RWPE2 (cell line): ENCODE measurements around the gene S1PR5.

Experiments
- ATAC-seq: fragments of 200-7000 bp; cut with Tn5 transposase; 3 replicates; pipeline ENCODE4 v1.9.1; 2021; ENCODE audit warnings: low read depth
- DNase-seq: peaks from one replicate; pipeline ENCODE4 v3.0.0-alpha.2; 2020; ENCODE audit warnings: low spot score
- H3K27ac ChIP-seq: fragments of 450-650 bp; 2 replicates; pipeline ENCODE4 v1.5.1; 2017; ENCODE audit warnings: mild to moderate bottlenecking; ENCODE audit not compliant: poor library complexity, severe bottlenecking
- H3K27me3 ChIP-seq: fragments of 250-450 bp; sonication (Bioruptor Pico); 2 replicates; pipeline ENCODE4 v1.5.1; 2021; ENCODE audit warnings: mild to moderate bottlenecking, moderate library complexity; ENCODE audit not compliant: insufficient read depth, poor library complexity, severe bottlenecking
- H3K36me3 ChIP-seq: fragments of 250-450 bp; sonication (Bioruptor Pico); 2 replicates; pipeline ENCODE4 v1.5.1; 2020; ENCODE audit warnings: low read depth, mild to moderate bottlenecking, moderate library complexity
- H3K4me1 ChIP-seq: fragments of 250-450 bp; sonication (Bioruptor Pico); 2 replicates; pipeline ENCODE4 v1.5.1; 2021; ENCODE audit warnings: mild to moderate bottlenecking, moderate library complexity; ENCODE audit not compliant: insufficient read depth, poor library complexity, severe bottlenecking
- H3K4me3 ChIP-seq: fragments of 250-450 bp; sonication (Bioruptor Pico); 2 replicates; pipeline ENCODE4 v1.5.1; 2021; ENCODE audit warnings: mild to moderate bottlenecking, moderate library complexity; ENCODE audit not compliant: severe bottlenecking
- H3K9me3 ChIP-seq: fragments of 250-450 bp; sonication (Bioruptor Pico); 2 replicates; pipeline ENCODE4 v1.5.1; 2021; ENCODE audit warnings: mild to moderate bottlenecking, moderate library complexity; ENCODE audit not compliant: severe bottlenecking
- TF ChIP-seq, protein P1 (sequence below): fragments of 450-650 bp; IDR thresholded peaks from one replicate; pipeline ENCODE4 v1.5.1; 2017; ENCODE audit warnings: mild to moderate bottlenecking, moderate library complexity; ENCODE audit not compliant: poor library complexity, severe bottlenecking

Gene S1PR5

DNA sequence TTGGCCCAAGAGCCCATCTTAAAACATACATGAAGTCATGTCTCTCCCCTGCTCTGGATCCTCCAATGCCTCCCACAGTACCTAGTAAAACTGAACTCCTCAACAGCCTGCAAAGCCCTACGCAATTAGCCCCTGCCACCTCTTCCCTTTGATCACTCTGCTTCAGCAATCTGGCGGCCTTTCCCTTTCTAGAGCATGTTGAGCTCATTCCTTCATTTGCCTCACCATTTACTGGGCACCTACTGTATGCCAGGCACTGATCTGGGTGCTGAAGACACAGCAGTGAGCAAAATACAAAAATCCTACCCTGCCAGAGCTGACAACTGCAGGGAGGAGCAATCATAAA, 17.0 kb downstream of the S1PR5 start:
- peaks cover 5% of the 10 kb centered on the region for H3K4me1 ChIP-seq
- no peak overlapping the region for H3K27ac ChIP-seq
- no peak overlapping the region for H3K4me3 ChIP-seq
- TF ChIP-seq, protein P1, sequence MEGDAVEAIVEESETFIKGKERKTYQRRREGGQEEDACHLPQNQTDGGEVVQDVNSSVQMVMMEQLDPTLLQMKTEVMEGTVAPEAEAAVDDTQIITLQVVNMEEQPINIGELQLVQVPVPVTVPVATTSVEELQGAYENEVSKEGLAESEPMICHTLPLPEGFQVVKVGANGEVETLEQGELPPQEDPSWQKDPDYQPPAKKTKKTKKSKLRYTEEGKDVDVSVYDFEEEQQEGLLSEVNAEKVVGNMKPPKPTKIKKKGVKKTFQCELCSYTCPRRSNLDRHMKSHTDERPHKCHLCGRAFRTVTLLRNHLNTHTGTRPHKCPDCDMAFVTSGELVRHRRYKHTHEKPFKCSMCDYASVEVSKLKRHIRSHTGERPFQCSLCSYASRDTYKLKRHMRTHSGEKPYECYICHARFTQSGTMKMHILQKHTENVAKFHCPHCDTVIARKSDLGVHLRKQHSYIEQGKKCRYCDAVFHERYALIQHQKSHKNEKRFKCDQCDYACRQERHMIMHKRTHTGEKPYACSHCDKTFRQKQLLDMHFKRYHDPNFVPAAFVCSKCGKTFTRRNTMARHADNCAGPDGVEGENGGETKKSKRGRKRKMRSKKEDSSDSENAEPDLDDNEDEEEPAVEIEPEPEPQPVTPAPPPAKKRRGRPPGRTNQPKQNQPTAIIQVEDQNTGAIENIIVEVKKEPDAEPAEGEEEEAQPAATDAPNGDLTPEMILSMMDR, result no peak
- peaks cover 40% of the 10 kb centered on the region for H3K36me3 ChIP-seq
- H3K9me3 ChIP-seq, result no peaks in the 10 kb centered on the region
- DNase-seq, result no peak
- no peak for ATAC-seq
- no peaks in the 10 kb centered on the region for H3K27me3 ChIP-seq

DNA sequence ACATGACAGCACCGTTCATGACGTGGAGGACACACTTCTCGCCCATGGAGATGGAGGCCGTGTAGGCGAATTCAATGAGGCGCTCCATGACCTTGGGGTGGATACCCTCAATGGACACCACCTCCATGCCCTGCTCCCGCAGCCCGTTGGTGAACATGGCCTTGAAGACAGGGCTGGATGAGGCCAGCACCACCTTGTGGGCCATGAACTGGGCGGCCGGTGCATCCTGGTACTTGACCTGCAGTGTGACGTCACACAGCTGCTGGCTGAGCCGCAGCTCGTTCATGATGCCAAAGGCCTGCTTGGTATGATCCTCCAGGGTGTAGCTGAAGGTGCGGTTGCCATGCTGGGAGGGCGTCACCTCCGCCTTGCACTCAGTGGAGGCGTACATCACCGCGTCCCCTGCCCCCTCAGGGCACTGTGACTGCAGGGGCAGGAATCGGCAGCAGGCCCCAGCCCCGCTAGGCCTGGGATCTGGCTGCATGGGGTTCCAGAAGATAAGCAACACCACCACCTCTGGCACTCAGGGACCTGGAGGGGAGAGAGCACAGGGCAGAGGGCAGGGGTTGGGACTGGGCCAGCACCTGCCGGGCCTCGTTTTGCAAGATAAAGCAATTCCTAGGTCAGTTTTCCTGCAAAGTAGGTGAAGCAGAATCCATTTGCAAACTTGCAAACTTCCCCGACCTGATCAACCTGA, 17.5 kb downstream of the S1PR5 start:
- no peaks in the 10 kb centered on the region for H3K27me3 ChIP-seq
- H3K27ac ChIP-seq, result no peak overlapping the region
- no peaks in the 10 kb centered on the region for H3K9me3 ChIP-seq
- peaks cover 43% of the 10 kb centered on the region for H3K36me3 ChIP-seq
- ATAC-seq, result no peak
- DNase-seq, result no peak
- TF ChIP-seq, protein P1, result no peak
- peaks cover 5% of the 10 kb centered on the region for H3K4me1 ChIP-seq
- H3K4me3 ChIP-seq, result no peak overlapping the region

DNA sequence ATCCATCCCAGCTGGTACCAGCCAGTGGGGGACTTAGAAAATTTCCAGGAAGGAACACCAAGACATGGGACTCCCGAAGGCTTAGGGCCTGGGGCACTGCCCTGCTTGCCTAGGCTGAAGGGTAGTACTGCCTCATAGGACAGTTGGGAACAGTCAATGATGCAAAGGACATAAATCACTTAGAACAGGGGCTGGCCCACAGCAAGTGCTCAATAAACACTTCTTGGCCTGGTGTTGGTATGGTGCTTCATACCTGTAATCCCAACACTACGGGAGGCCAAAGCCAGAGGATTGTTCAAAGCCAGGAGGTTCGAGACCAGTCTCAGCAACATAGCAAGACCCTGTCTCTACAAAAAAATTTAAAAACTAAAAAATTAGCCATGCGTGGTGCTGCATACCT, 19.9 kb downstream of the S1PR5 start:
- no peak overlapping the region for H3K4me3 ChIP-seq
- peaks cover 5% of the 10 kb centered on the region for H3K4me1 ChIP-seq
- H3K36me3 ChIP-seq, result peaks cover 49% of the 10 kb centered on the region
- DNase-seq, result no peak
- ATAC-seq, result no peak
- TF ChIP-seq, protein P1, result no peak
- no peak overlapping the region for H3K27ac ChIP-seq
- no peaks in the 10 kb centered on the region for H3K27me3 ChIP-seq
- no peaks in the 10 kb centered on the region for H3K9me3 ChIP-seq

DNA sequence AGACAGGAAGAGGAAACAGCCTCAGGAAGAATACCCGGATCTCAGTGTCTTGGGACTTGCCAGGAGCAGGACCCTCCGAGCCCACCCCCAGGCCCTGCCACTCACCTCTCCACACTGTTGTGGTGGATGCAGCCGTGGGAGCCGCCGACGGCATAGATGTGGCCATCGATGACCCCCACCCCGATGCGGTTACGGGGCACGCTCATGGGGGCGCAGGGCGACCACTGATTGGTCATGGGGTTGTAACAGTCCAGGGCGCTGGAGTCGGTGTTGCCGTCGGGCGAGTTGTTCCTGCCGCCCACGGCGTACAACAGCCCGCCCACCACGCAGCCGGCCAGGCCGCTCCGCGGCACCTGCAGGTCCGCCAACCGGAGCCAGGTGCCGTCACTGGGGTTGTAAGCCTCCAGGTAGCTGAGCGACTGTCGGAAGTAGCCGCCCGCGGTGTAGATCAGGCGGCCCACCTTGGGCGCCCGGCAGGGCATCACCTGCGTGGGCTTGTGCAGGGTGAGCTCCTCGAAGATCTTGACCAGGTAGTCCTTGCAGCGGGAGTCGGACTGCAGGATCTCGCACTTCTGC, 25.7 kb downstream of the S1PR5 start:
- H3K36me3 ChIP-seq, result peaks cover 65% of the 10 kb centered on the region
- no peak for ATAC-seq
- H3K27me3 ChIP-seq, result no peaks in the 10 kb centered on the region
- no peak for DNase-seq
- H3K4me1 ChIP-seq, result no peaks in the 10 kb centered on the region
- TF ChIP-seq, protein P1, result no peak
- H3K4me3 ChIP-seq, result no peak overlapping the region
- no peaks in the 10 kb centered on the region for H3K9me3 ChIP-seq
- no peak overlapping the region for H3K27ac ChIP-seq

DNA sequence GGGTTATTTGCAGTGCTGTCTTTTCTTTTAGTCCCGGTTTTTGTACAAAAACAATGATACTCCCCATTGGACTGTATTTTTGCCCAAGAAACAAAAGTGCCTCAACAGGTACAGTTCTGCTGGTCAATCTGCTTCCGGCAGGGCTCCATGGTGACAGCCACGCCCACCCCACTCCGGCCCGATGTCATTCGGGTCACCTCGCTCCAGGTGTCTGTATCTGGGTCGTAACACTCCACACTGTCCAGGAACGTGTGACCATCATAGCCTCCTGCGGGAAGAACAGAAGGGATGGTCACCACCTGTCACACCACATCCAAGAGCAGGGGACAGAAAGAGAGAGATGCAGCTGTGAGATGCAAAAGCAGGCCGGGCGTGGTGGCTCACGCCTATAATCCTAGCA, 30.7 kb downstream of the S1PR5 start:
- DNase-seq (no peak), ATAC-seq (no peak)
- no peaks in the 10 kb centered on the region for H3K4me1 ChIP-seq
- no peak overlapping the region for H3K4me3 ChIP-seq
- no peaks in the 10 kb centered on the region for H3K27me3 ChIP-seq
- TF ChIP-seq, protein P1, result no peak
- H3K27ac ChIP-seq, result no peak overlapping the region
- H3K9me3 ChIP-seq, result no peaks in the 10 kb centered on the region
- peaks cover 47% of the 10 kb centered on the region for H3K36me3 ChIP-seq
